HG02970 (cell line): ENCODE measurements around the gene SNTG2.

Experiments
- ATAC-seq: cut with Tn5 transposase; IDR thresholded peaks from one replicate; pipeline ENCODE4 v1.9.1; 2021; ENCODE audit warnings: mild to moderate bottlenecking, moderate library complexity, moderate number of reproducible peaks; ENCODE audit not compliant: unreplicated experiment, low FRiP score

Gene SNTG2

DNA sequence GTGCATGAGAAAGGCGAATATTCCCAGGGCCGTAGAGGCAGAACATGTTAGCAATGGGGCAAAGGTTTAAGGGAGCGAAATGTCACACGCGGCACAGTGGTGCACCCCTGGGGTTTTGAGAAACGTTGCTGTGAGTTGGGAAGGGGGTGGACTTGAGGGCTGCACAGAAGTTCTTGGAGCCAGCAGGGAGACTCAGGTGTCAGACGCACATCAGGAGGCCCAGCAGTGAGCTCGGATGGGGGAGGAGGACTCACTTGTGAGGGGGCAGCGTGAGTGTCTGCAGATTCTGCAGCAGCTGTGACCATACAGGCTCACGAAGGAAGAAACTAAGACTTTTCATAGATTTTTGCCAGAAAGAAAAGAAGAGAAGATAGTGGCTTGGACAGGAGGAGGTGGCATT lies 218.2 kb downstream of the SNTG2 start:
- no peak for ATAC-seq

DNA sequence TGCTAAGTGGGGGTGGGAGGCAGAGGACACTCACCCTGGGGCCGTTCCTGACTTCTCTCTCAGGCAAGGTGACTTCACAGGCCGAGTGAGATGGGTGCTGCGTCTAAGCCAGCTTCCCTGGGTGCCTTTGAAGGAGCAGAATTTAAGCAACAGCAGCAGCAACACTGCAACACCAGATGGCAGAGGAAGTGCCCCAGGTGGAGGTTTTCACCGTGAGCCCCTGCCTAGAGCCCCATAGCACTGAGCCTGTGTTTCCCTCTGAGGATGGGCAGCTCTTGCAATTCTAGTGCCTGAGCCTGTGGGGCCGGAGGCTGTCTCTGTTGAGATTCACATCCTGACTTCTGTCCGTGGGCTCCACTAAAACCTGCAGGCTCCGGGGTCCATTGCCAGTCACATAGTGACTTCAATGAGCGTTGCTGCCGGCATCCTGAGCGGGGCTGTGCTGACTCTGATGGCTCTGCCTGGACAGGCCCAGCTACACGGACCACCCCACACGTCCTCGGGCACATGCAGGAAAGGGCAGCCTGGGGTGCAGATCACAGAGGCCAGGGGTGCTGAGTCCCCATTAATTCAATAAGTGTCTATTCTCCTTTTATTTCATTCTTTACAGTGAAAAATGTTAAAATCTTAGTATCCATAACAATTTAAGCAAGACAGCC lies 218.8 kb downstream of the SNTG2 start:
- no peak for ATAC-seq

DNA sequence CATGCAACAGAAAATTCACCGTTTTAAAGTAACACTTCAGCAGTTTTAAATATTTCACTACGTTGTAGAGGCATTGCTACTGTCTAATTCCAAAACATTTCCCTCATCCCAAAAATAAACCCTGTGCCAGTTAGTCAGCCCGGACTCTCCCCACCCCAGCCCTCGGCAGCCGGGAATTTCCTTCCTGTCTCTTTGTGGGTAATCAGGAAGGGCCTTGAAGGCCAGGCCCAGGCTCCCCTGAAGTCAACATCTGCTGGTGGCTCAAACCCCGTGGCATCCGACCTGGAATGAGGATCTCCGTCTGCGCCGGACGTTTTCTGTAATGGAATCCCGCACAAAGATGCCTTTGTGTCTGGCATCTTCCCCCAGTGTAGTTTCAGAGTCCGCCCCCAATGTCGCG lies 219.6 kb downstream of the SNTG2 start:
- ATAC-seq, result no peak

DNA sequence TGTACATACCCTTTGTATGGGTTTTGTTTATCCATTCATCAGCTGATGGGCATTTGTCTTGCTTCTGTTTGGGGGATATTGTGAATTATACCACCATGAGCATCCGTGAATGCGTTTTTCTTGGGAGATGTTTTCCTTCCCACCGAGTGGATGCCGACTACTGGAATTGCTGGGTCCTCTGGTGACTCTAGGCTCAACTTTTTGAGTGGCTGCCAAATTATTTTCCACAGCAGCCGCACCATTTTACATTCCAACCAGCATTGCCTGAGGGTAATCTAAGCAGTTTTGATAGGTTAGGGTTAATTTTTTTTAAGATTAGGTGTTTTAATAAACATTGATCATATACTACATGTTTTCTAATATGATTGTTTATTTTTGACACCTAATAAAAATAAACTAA lies 220.1 kb downstream of the SNTG2 start:
- no peak for ATAC-seq

DNA sequence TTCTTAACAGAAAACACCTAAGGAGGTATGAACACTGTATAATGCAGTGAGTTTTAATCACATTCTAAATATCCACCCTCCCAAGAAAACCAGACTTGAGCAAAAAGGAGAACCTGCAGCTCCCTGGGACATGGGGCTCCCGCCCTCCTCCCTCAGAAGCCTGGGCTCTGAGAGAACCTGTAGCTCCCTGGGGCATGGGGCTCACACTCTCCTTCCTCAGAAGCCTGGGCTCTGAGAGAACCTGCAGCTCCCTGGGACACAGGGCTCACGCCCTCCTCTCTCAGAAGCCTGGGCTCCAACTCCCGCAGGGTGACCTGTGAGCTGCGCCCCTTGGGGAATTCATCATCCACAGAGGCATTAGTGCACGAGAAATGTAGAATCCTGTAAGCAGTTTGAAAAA lies 222.9 kb downstream of the SNTG2 start:
- no peak for ATAC-seq

DNA sequence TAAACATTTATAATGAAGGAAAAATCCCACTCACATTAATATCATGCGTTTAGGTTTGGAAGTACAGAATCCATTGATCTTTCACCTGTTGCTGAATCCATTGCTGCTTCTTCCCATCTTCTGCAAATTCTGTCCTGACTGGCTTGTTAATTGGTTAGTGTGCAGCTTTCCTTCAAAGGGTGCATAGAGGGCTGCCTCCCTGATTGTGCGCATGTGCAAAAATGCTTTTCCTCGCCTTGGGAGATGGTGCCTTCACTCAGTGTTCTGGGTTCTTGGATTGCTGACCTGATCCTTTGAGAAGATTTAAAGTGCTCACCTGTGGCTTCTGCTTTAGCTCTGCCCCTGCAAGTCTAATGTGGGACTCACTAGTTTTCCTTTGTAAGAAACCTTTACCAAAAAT lies 231.2 kb downstream of the SNTG2 start:
- ATAC-seq, result no peak

DNA sequence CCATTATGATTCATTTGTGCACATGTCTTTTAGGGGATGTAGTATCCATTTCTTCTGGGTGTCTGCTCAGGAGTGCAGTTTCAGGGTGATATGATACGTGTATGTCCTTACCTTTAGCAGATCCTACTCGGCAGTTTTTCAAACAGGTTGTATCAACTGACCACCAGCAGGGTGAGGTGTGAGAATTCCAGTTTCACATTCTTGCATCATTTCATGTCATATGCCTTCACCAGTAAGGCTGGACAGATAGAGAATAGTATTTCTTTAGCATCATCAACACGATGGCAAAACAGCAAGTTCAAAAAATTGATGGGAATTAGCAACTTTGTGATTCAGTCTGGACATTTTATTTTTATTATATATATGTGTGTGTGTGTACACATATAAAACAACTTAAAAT lies 232.7 kb downstream of the SNTG2 start:
- ATAC-seq, result no peak

DNA sequence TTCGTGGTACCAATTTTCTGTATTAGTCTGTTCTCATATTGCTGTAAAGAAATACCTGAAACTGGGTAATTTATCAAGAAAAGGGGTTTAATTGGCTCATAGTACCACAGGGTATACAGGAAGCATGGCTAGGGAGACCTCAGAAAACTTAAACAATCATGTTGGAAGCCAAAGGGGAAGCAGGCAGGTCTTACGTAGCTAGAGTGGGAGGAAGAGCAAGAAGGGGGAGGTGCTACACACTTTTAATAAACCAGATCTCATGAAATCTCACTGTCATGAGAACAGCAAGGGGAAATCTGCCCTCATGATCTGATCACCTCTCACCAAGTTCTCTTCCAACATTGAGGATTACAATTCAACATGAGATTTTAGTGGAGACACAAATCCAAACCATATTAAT lies 235.8 kb downstream of the SNTG2 start:
- no peak for ATAC-seq

DNA sequence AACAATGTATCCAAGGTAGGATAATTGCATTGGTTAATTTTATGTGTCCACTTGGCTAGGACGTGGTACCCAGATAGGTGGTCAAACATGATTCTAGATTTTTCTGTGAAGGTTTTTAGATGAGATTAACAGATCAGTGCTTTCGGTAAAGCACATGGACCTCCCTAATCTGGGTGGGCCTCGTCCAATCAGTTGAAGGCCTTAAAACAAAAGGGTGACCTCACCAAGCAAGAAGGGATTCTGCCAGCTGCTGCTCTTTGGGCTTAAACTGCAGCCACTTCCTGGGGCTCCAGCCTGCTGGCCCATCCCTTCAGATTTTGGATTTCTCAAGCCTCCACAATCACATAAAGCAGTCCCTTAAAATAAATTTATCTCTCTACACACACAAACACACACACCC lies 236.5 kb downstream of the SNTG2 start:
- ATAC-seq, result no peak

DNA sequence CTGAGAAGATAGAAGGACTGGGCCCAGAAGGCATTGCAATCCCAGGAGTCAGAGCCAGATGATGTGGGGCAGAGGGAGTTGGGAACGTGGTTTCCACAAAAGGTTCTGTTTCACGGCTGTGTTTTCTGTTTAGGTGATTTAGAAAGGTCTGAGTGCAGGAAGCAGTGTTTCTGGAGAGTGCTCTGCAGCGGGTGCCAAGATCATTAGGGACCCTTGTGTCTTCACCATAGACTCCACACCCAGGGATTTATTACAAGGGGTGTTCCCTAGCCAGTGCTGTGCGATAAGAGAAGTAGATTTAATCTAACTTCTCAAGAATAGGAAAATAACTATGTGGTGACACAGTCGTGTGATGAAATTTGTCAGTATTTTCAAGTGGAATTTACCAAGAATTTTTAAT lies 241.5 kb downstream of the SNTG2 start:
- no peak for ATAC-seq

DNA sequence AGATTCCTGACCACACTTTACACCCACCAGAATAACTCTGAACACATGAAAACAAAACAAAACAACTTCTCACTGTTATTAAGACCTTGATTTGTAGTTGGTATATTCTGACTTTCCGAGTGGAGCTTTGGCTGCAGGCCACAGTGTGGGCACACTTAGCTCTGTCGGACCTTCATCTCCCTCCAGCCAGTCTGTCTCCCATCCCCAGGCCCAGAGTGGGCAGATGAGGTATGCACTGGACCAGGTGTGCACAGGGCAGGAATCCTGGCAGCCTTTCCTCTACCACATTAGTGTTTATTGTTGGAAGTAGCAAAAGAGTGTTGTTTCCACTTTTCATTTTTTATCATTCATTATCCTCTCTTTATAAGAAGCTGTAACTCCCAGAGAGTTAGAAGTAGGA lies 243.2 kb downstream of the SNTG2 start:
- no peak for ATAC-seq

DNA sequence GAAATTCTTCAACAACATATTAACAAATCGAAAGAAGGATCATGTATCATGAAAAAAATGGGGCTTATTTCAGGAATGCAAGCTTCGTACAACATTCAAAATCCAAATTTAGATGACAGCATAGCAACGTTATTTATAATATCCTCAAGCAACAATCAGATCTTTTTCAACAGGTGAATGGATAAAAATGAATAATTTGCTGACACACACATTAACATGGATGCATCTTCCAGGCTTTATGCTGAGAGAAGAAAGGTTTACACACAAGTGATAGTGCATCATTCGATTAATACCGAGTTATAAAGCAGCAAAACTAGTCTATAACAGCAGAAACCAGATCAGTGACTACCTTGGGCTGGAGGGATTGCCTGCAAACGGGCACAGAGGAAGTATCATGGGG lies 253.1 kb downstream of the SNTG2 start:
- ATAC-seq, result no peak

DNA sequence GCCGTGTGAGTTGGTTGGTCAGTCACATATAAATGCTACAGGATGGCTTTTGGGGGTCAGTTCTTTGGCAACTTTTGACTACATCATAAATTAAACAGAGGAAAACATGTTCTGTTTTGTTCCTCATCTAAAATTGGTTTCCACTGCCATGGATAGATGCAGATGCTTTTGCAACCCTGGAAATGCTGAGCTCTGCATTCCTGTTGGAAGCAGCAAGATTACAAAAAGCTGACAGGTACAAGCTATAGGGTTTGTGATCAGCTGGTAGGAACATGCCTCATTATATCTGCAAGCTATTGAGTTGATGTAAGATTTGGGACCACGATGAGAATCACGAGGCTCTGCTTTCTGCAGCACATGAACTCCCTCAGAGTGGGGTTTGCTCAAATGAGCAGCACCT lies 255.2 kb downstream of the SNTG2 start:
- no peak for ATAC-seq

DNA sequence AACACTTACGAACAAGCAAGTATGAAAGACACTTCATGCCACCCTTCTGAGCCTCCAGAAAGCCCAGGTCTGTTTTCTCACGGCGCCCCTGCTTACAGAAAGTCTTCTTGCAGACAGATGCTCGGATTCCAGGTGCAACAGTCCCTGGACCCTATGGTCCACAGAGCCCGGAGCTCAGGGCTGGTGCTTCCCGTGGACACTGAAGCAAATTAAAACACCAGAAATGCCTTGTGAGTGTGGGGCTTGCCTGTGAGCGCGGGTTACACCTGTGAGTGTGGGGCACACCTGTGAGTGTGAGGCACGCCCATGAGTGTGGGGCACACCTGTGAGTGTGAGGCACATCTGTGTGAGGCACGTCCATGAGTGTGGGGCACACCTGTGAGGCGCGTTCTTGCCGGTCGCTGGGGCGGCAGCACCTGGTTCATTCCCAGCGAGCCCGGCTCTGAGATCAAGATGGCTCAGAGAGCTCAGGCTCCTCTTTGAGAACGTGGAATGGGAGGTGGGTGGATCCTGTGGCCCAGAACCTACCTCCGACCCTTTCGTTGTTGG lies 257.4 kb downstream of the SNTG2 start:
- no peak for ATAC-seq

DNA sequence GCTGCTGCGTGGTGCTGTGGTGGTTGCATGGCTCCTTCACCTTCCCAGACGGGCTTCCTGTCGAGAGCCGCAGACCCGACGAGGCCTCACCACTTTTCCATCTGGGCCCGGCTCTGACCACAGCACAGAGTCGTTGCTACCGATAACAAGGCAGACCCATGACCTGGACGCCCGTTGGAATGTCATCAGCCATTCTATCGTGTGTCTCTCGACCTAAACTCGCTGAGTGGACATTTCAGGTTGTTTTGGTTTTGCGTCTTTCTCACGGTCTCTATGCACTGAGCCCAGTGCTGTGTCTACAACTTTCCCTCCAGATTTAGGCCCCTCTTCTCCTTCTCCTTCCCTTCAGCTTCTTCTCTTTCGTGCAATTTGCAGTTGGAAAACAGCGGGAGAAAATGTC lies 257.9 kb downstream of the SNTG2 start:
- no peak for ATAC-seq

DNA sequence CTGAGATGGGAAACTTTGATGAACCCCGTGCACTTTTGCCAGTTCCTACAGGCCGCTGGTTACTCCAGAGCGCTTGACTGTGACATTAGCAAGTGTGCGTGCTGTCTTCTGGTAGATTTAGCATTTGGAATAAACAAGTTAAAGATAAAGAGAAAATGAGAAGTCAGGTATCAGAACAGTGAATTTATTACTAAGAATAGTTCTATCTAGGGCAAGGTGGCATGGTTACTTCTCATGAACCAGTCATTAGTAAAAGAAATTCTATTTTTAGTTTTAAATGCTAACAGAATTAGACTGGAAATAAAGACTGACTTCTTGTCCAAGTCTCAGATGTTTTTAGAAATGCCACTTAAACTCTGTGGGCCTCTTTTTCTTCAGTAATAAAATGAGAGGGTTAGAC lies 258.6 kb downstream of the SNTG2 start:
- ATAC-seq, result no peak

DNA sequence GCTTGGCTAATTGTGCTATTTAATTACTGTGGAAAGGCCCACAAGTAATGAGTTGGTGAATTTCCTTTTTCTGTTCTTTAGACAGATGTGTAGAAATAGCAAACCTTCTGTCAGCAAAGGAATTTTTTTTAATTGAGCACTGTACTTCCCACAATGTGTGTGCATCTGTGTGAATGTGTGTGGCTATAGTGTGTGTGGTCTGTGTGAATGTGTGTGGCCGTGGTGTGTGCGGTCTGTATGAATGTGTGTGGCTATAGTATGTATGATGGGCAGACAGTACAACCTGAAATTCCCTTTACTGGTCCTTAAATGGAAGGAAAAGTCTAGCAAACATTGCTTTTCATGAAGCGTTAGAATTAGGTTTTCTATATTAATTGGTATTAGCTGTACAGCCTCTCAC lies 259.1 kb downstream of the SNTG2 start:
- ATAC-seq, result no peak

DNA sequence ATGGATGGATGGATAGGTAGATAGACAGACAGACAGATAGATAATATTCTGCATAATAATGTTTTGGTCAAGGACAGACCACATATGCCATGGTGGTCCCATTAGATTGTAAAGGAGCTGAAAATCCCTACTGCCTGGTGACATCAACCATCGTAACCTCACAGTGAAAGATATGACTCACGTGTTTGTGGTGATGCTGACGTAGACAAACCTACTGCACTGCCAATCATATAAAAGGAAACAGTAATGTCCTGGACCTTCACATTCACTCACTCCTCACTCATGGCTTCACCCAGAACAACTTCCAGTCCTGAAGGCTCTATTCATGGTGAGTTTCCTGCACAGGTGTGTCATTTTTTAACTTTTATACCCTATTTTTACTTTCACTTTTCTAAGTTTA lies 259.7 kb downstream of the SNTG2 start:
- ATAC-seq, result no peak

DNA sequence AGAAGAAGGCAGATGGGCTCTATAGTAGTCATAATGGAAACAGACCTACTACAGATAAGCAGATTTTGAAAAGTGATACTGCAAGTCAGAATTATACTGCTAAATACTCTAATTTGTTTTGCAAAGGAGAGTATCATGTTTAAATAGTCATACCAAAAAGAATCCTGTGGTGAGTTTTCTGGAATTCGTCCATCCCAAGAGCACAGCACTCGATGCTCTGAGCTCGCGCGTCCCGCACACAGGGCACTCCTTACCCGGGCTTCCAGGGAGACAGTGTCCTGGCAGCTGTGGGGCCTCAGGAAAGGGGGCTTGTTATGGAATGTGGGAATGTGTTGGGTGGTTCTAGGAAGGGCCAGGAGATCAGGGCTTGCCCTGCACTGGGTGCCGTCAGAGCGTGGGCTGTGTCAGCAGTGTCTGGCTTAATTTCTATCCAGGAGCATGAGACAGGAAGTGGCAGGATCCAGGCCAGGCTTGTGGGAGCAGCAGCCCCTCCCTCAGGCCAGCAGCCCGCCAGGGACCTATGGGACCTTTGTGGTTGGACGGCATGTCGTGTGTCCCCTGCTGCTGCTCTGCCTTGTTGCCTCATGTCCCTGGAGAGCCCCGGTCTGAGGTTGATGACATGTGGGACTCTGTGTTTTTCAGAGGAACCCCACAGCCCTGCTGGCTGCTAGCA lies 269.4 kb downstream of the SNTG2 start:
- no peak for ATAC-seq

DNA sequence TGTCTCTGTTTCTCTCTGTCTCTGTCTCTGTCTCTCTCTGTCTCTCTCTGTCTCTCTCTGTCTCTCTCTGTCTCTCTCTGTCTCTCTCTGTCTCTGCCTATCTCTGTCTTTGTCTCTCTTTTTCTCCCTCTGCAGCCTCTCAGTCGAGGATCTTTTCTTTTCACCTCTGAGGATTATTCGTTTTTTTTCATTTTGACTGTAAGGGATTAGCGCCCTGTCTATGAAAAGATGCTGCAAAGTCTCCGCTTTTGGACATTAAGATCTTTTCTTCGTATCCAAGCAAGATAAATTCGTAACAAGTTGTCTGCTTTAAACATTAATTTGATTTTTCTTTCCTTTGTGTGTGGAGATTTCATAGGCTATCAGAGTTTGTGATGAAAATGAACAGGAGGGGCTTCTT lies 271.4 kb downstream of the SNTG2 start:
- no peak for ATAC-seq

DNA sequence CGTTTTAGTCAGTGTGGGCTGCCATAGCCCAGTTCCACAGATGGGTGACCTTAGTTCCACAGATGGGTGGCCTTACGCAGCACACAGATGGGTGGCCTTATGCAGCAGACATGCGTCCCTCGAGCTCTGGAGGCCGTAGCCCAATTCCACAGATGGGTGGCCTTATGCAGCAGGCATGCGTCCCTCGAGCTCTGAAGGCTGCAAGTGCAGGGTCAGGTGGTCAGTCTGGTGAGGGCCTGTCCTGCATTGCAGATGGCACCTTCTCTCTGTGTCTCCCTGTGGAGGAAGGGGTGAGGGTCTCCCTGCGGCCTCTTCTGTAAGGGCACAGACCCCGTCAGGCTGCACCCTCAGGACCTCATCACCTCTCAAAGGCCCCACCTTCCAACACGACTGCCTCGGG lies 273.1 kb downstream of the SNTG2 start:
- ATAC-seq, result no peak

DNA sequence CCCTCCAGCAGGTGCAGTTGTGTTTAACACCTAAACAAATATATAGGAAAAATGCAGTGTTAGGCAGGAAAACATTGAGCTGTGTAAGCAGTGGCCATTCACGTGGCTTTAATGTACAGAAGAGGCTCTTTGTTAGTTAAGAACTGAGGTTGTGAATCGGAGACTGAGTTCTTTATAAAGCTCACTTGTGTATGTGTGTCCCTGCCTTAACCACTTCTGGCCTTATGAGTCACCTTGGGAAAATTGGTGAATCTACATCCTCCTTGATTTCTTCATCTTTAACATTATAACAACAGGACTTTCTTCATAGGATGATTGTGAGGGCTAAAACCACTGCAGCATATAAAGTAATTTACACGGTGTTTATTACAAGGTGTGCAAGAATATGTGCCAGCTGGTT lies 274.3 kb downstream of the SNTG2 start:
- ATAC-seq, result no peak
